Measurements from ENCODE around the gene FEM1A. TPM values are rescaled to one million over a fixed set of nuclear protein-coding genes. Genes with fewer than 3 reads are reported as not detected.

FEM1A gene
- total RNA-seq, 1 donor from 2014 or later = 11.5 TPM

- Mint-ChIP-seq H3K27ac (no peak overlapping the region), H3K4me3 (no peak overlapping the region), H3K4me1 (peaks cover 6% of the 10 kb centered on the region), H3K27me3 (ENCODE audit: low read depth) (peaks cover 32% of the 10 kb centered on the region), H3K36me3 (no peaks in the 10 kb centered on the region), H3K9me3 (no peaks in the 10 kb centered on the region)
- DNase-seq (ENCODE audit: low spot score in 2 of 2, unreplicated experiment in 2 of 2) = no peak
- TF ChIP-seq, protein P1, sequence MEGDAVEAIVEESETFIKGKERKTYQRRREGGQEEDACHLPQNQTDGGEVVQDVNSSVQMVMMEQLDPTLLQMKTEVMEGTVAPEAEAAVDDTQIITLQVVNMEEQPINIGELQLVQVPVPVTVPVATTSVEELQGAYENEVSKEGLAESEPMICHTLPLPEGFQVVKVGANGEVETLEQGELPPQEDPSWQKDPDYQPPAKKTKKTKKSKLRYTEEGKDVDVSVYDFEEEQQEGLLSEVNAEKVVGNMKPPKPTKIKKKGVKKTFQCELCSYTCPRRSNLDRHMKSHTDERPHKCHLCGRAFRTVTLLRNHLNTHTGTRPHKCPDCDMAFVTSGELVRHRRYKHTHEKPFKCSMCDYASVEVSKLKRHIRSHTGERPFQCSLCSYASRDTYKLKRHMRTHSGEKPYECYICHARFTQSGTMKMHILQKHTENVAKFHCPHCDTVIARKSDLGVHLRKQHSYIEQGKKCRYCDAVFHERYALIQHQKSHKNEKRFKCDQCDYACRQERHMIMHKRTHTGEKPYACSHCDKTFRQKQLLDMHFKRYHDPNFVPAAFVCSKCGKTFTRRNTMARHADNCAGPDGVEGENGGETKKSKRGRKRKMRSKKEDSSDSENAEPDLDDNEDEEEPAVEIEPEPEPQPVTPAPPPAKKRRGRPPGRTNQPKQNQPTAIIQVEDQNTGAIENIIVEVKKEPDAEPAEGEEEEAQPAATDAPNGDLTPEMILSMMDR (IDR thresholded peaks at IDR 0.05; ENCODE audit: unreplicated experiment) = no peak
Observed at GRCh38 chr19:4758082-4758481, 33.5 kb upstream of the FEM1A start.

- peaks cover 35% of the 10 kb centered on the region for H3K27me3 Mint-ChIP-seq (ENCODE audit: low read depth)
Observed at GRCh38 chr19:4758659-4759058, 32.9 kb upstream of the FEM1A start.

GRCh38 chr19:4759388-4760284 is 31.9 kb upstream of the FEM1A start:
- Mint-ChIP-seq H3K4me3 (peak overlapping the region; percentile 20), H3K9me3 (no peaks in the 10 kb centered on the region), H3K4me1 (peaks cover 6% of the 10 kb centered on the region), H3K36me3 (no peaks in the 10 kb centered on the region), H3K27ac (no peak overlapping the region), H3K27me3 (ENCODE audit: low read depth) (peaks cover 43% of the 10 kb centered on the region)
- TF ChIP-seq, protein P1 (IDR thresholded peaks at IDR 0.05; ENCODE audit: unreplicated experiment) = no peak
- DNase-seq (ENCODE audit: low spot score in 2 of 2, unreplicated experiment in 2 of 2) = peak; percentile 86 to 88

More at GRCh38 chr19:4758659-4759058, 32.9 kb upstream of the FEM1A start:
- no peaks in the 10 kb centered on the region for H3K9me3 Mint-ChIP-seq
- peaks cover 6% of the 10 kb centered on the region for H3K4me1 Mint-ChIP-seq
- no peak for DNase-seq (ENCODE audit: low spot score in 2 of 2, unreplicated experiment in 2 of 2)
- no peaks in the 10 kb centered on the region for H3K36me3 Mint-ChIP-seq
- H3K4me3 Mint-ChIP-seq = no peak overlapping the region
- TF ChIP-seq, protein P1 (IDR thresholded peaks at IDR 0.05; ENCODE audit: unreplicated experiment) = no peak
- no peak overlapping the region for H3K27ac Mint-ChIP-seq

DNA sequence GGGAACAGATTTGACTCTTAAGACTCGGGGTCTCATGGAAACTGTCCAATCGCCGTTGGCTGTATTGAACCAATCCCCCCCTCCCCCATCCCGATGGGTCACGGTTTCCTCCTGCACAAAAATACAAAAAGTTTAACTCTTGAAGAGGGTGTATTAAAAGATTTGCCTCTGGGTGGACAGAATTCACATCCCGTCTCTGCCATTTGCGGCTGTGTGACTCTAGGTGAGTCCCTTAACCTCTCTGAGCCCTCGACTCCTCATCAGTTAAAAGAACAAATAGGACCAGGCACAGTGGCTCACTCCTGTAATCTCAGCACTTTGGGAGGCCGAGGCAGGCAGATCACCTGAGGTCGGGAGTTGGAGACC is 31.3 kb upstream of the FEM1A start:
- H3K27ac Mint-ChIP-seq = no peak overlapping the region
- no peaks in the 10 kb centered on the region for H3K36me3 Mint-ChIP-seq
- no peaks in the 10 kb centered on the region for H3K9me3 Mint-ChIP-seq
- H3K4me1 Mint-ChIP-seq = peaks cover 6% of the 10 kb centered on the region
- no peak for DNase-seq (ENCODE audit: low spot score in 2 of 2, unreplicated experiment in 2 of 2)
- H3K4me3 Mint-ChIP-seq = peak overlapping the region; percentile 50
- TF ChIP-seq, protein P1 (IDR thresholded peaks at IDR 0.05; ENCODE audit: unreplicated experiment) = no peak
- peaks cover 47% of the 10 kb centered on the region for H3K27me3 Mint-ChIP-seq (ENCODE audit: low read depth)

DNA sequence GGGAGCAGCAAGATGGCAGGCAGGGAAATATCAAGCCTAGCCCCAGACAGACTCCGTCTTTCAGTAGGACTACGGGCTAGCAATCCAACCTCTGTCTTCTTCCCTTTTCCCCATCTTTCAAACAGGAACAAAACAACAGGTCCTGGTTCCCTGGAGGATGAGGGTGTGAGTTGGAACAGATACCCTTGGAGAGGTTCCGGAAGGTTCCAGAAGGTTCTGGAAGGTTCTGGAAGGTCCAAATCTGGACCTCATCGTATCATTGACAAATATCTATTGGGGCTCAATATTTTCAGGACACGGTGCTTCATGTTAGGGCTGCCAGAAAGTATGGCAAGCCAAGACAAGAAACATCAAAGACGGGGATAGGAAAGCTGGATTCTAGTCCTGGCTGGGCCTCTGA is 28.5 kb upstream of the FEM1A start:
- Mint-ChIP-seq H3K9me3 (no peaks in the 10 kb centered on the region), H3K27ac (no peak overlapping the region), H3K27me3 (ENCODE audit: low read depth) (peaks cover 40% of the 10 kb centered on the region), H3K4me1 (peaks cover 6% of the 10 kb centered on the region), H3K36me3 (no peaks in the 10 kb centered on the region), H3K4me3 (no peak overlapping the region)
- TF ChIP-seq, protein P1 (IDR thresholded peaks at IDR 0.05; ENCODE audit: unreplicated experiment) = no peak
- DNase-seq (ENCODE audit: low spot score in 2 of 2, unreplicated experiment in 2 of 2) = no peak
